Transverse colon (tissue), 3 donors: ENCODE measurements around the gene TRIM25.
A peak's percentile ranks its signal among the peaks of the same experiment; 100 is the strongest.

Experiments used
- CTCF ChIP-seq, 5 experiments: fragments of 200-600 bp in 3 of 5; fragments of 450-650 bp in 2 of 5; sonication (generic) in 3 of 5; IDR thresholded peaks; 1 replicate in 2 of 5; 2 replicates in 3 of 5; pipeline ENCODE4 v1.5.1; 2016 to 2017; ENCODE audit warnings: antibody characterized with exemption in 5 of 5, inconsistent platforms in 3 of 5, mild to moderate bottlenecking in 2 of 5, moderate library complexity in 1 of 5
- EP300 ChIP-seq: sonication (generic); formaldehyde crosslinking; IDR thresholded peaks from one replicate; pipeline ENCODE4 v1.6.1; 2017; ENCODE audit warnings: antibody characterized with exemption, low read depth
- POLR2A ChIP-seq: fragments of 450-650 bp; IDR thresholded peaks from one replicate; pipeline ENCODE4 v1.6.1; 2016; ENCODE audit warnings: antibody characterized with exemption, mild to moderate bottlenecking, moderate library complexity

GRCh38 chr17:56960596-56961538, 47.0 kb upstream of the TRIM25 start, which contains the start of gene COIL:
- TF ChIP-seq CTCF (IDR thresholded peaks at IDR 0.05), result peak; percentile 99 to 100 (median 99)
- no peak for TF ChIP-seq EP300
- TF ChIP-seq POLR2A, result peak; percentile 43
